SK-N-SH (cell line): Measurements from ENCODE around the gene ANKRD12. TPM values are rescaled to one million over a fixed set of nuclear protein-coding genes. Genes with fewer than 3 reads are reported as not detected.

Experiments
- CTCF ChIA-PET: fragments of 300-600, 350-600 bp; formaldehyde crosslinking; extraction: SDS; loops from one replicate; lab custom pipeline; 2021; lab: Yijun Ruan, JAX
- POLR2A ChIA-PET: fragments of 350-600 bp; sonication (Branson Sonifier 250); formaldehyde crosslinking; extraction: SDS; loops from one replicate; lab custom pipeline; 2020; ENCODE audit warnings: antibody characterized with exemption, inconsistent platforms; lab: Yijun Ruan, JAX
- DNase-seq: peaks from one replicate; pipeline ENCODE4 v3.0.0; 2012
- H2AFZ ChIP-seq: fragments of 200-600 bp; sonication (generic); 2 replicates; pipeline ENCODE4 v1.8.1; 2016; ENCODE audit warnings: antibody characterized with exemption, mild to moderate bottlenecking, low read depth
- H3F3A ChIP-seq: fragments of 200-600 bp; sonication (generic); replicated peaks from 2 replicates; pipeline ENCODE3; 2016; ENCODE audit warnings: antibody characterized with exemption, mild to moderate bottlenecking; ENCODE audit not compliant: insufficient read depth
- H3K27ac ChIP-seq, 2 experiments: fragments of 200-500 bp in 1 of 2; fragments of 200-600 bp in 1 of 2; sonication (Bioruptor generic) in 1 of 2; sonication (generic), shearing (Covaris generic) in 1 of 2; 2 replicates each; pipeline versions ENCODE4 v1.5.1 to v1.6.1; 2014 to 2016; ENCODE audit warnings: low read depth in 2 of 2, inconsistent platforms in 1 of 2, low read length in 1 of 2, mild to moderate bottlenecking in 1 of 2, mixed read lengths in 1 of 2
- H3K27me3 ChIP-seq: fragments of 200-600 bp; sonication (generic), shearing (Covaris generic); 2 replicates; pipeline ENCODE4 v1.6.1; 2016; ENCODE audit warnings: mixed run types; ENCODE audit not compliant: insufficient read depth
- H3K36me3 ChIP-seq, 2 experiments: fragments of 200-500 bp in 1 of 2; fragments of 200-600 bp in 1 of 2; sonication (Bioruptor generic) in 1 of 2; sonication (generic) in 1 of 2; replicated peaks in 1 of 2; 2 replicates each; pipeline versions ENCODE3 to v1.5.1; 2014 to 2016; ENCODE audit warnings: low read length in 1 of 2, mild to moderate bottlenecking in 1 of 2; ENCODE audit not compliant: insufficient read depth in 2 of 2, control insufficient read depth in 1 of 2
- H3K4me1 ChIP-seq, 2 experiments: fragments of 200-500 bp in 1 of 2; fragments of 200-600 bp in 1 of 2; sonication (Bioruptor generic) in 1 of 2; sonication (generic), shearing (Covaris generic) in 1 of 2; 2 replicates each; pipeline versions ENCODE4 v1.5.1 to v1.6.1; 2014 to 2016; ENCODE audit warnings: low read depth in 1 of 2, low read length in 1 of 2, mixed run types in 1 of 2; ENCODE audit not compliant: insufficient read depth in 2 of 2, control insufficient read depth in 1 of 2
- H3K4me2 ChIP-seq: fragments of 200-600 bp; sonication (generic), shearing (Covaris generic); 2 replicates; pipeline ENCODE4 v1.6.1; 2017; ENCODE audit warnings: mixed run types
- H3K4me3 ChIP-seq, 2 experiments: fragments of 200-500 bp in 1 of 2; fragments of 200-600 bp in 1 of 2; sonication (Bioruptor generic) in 1 of 2; sonication (generic), shearing (Covaris generic) in 1 of 2; 2 replicates each; pipeline versions ENCODE4 v1.5.1 to v1.8.1; 2014 to 2016; ENCODE audit warnings: low read depth in 2 of 2, inconsistent platforms in 1 of 2, low read length in 1 of 2, mild to moderate bottlenecking in 1 of 2, mixed read lengths in 1 of 2, moderate library complexity in 1 of 2
- H3K79me2 ChIP-seq: fragments of 200-600 bp; sonication (generic); 2 replicates; pipeline ENCODE4 v1.8.1; 2017; ENCODE audit warnings: mild to moderate bottlenecking; ENCODE audit not compliant: insufficient read depth
- H3K9ac ChIP-seq: fragments of 200-600 bp; sonication (generic); 2 replicates; pipeline ENCODE4 v1.6.1; 2017; ENCODE audit warnings: mixed run types
- H3K9me2 ChIP-seq: fragments of 200-600 bp; sonication (generic); 2 replicates; pipeline ENCODE4 v1.6.1; 2017; ENCODE audit warnings: mixed run types
- H3K9me3 ChIP-seq: fragments of 200-600 bp; sonication (generic); 2 replicates; pipeline ENCODE4 v1.6.1; 2017; ENCODE audit warnings: mixed run types, mild to moderate bottlenecking, moderate library complexity
- H4K20me1 ChIP-seq: fragments of 200-600 bp; sonication (generic); 2 replicates; pipeline ENCODE4 v1.6.1; 2017; ENCODE audit warnings: mild to moderate bottlenecking, mixed run types; ENCODE audit not compliant: insufficient read depth
- CHD2 ChIP-seq: fragments of 150-350 bp; IDR thresholded peaks from 2 replicates; pipeline ENCODE4 v1.6.1; 2018; ENCODE audit warnings: low read length; ENCODE audit not compliant: partially characterized antibody
- ELF1 ChIP-seq: IDR thresholded peaks from 2 replicates; pipeline ENCODE4 v1.4.0; 2012
- EP300 ChIP-seq, 2 experiments: IDR thresholded peaks; 2 replicates each; pipeline versions ENCODE4 v1.4.0 to v1.6.1; 2012; ENCODE audit warnings: borderline replicate concordance in 1 of 2, low read depth in 1 of 2, low read length in 1 of 2
- EZH2phosphoT487 ChIP-seq: fragments of 200-600 bp; sonication (generic); IDR thresholded peaks from 2 replicates; pipeline ENCODE4 v1.6.1; 2017; ENCODE audit warnings: low read depth, mixed run types, mild to moderate bottlenecking, antibody characterized with exemption, moderate library complexity, borderline replicate concordance
- FOXJ3 ChIP-seq: sonication (generic); formaldehyde crosslinking; IDR thresholded peaks from 2 replicates; pipeline ENCODE4 v1.5.1; 2020; ENCODE audit warnings: mild to moderate bottlenecking, missing genetic modification reagents
- GATA2 ChIP-seq: sonication (generic); formaldehyde crosslinking; IDR thresholded peaks from 2 replicates; pipeline ENCODE4 v1.5.0; 2020; ENCODE audit warnings: mild to moderate bottlenecking, missing genetic modification reagents
- IRF3 ChIP-seq: fragments of 150-350 bp; IDR thresholded peaks from 2 replicates; pipeline ENCODE4 v1.6.1; 2016; ENCODE audit warnings: mild to moderate bottlenecking, low read depth, low read length
- JUND ChIP-seq: IDR thresholded peaks from 2 replicates; pipeline ENCODE4 v1.4.0; 2012
- MAX ChIP-seq: IDR thresholded peaks from 2 replicates; pipeline ENCODE4 v1.4.0; 2012; ENCODE audit warnings: low read depth
- MXI1 ChIP-seq: IDR thresholded peaks from 2 replicates; pipeline ENCODE4 v1.6.1; 2012; ENCODE audit warnings: mild to moderate bottlenecking, low read depth, low read length, improper control_type of control experiment
- NFIC ChIP-seq: IDR thresholded peaks from 2 replicates; pipeline ENCODE4 v1.4.0; 2012; ENCODE audit warnings: borderline replicate concordance
- RCOR1 ChIP-seq: fragments of 150-350 bp; IDR thresholded peaks from 2 replicates; pipeline ENCODE4 v1.6.1; 2017; ENCODE audit warnings: antibody characterized with exemption, low read length
- SIN3A ChIP-seq: IDR thresholded peaks from 2 replicates; pipeline ENCODE4 v1.6.1; 2012; ENCODE audit warnings: low read depth, mild to moderate bottlenecking, low read length, moderate library complexity, borderline replicate concordance
- TEAD4 ChIP-seq: IDR thresholded peaks from 2 replicates; pipeline ENCODE4 v1.4.0; 2012; ENCODE audit warnings: mild to moderate bottlenecking, borderline replicate concordance; ENCODE audit not compliant: insufficient read depth
- USF1 ChIP-seq: IDR thresholded peaks from 2 replicates; pipeline ENCODE4 v1.4.0; 2012; ENCODE audit warnings: low read depth, borderline replicate concordance
- WGBS: methylation state at CpG from one replicate; pipeline ENCODE4 v1.1.6; 2017; ENCODE audit warnings: low lambda C conversion rate; 5-methylcytosine and 5-hydroxymethylcytosine counted together
- polyA plus RNA-seq, 3 experiments: library from polyadenylated mRNA; depleted of rRNA; stranded (reverse); fragments of >200 nt; gene quantifications; 2 replicates each; pipeline ENCODE4 v1.2.3, GENCODE V29; 2012

ANKRD12 gene
- polyA plus RNA-seq, 1 of the 3 experiments (the other 2 are of a cell fraction) = 1.3 TPM

DNA sequence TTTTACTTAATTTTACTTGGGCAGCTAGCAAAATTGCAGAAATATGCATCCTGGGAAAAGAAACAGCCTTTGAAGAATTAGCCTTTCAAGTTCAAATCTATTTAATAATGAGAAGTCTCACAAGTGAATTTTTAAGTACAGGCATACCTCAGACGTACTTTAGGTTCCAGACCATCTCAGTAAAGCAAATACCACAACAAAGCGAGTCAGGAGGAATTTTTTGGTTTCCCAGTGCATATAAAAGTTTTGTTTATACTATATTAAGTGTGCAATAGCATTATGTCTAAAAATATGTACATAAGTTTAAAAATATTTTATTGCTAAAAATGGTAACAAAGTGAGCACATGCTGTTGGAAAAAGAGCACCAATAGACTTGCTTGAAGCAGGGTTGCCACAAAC, 147.2 kb downstream of the ANKRD12 start:
- no peak for DNase-seq
- peaks cover 3% of the 10 kb centered on the region for H3F3A ChIP-seq
- no peaks in the 10 kb centered on the region for H3K27me3 ChIP-seq
- no peak overlapping the region for H2AFZ ChIP-seq
- no peaks in the 10 kb centered on the region for H3K79me2 ChIP-seq
- no peaks in the 10 kb centered on the region for H4K20me1 ChIP-seq
- no peak for TF ChIP-seq CHD2
- no peak for TF ChIP-seq EP300 (IDR thresholded peaks at IDR 0.05; ENCODE audit: borderline replicate concordance in 1 of 2, low read depth in 1 of 2, low read length in 1 of 2)
- no peak for TF ChIP-seq MXI1
- TF ChIP-seq RCOR1 = no peak
- no peak for TF ChIP-seq GATA2 (CRISPR knock-in tag)
- no peak for TF ChIP-seq TEAD4
- no peak for TF ChIP-seq ELF1
- no peak for TF ChIP-seq EZH2phosphoT487
- TF ChIP-seq IRF3 = no peak
- H3K27ac ChIP-seq = no peak overlapping the region
- H3K9me2 ChIP-seq = no peaks in the 10 kb centered on the region
- CTCF ChIA-PET = interaction anchor here (1.2 kb wide), 1 partner anchor 43 kb away, joined by 3 read pairs; no protein-coding TSS in a partner anchor
- no peaks in the 10 kb centered on the region for H3K4me1 ChIP-seq
- H3K4me3 ChIP-seq = no peak overlapping the region
- H3K36me3 ChIP-seq = peaks cover 12 to 33% of the 10 kb centered on the region in 2 experiments
- no peak overlapping the region for H3K9ac ChIP-seq
- H3K4me2 ChIP-seq = no peak overlapping the region
- 95% methylated on average over 2 of the region's 2 CpGs for WGBS
- POLR2A ChIA-PET = no interaction called here
- no peaks in the 10 kb centered on the region for H3K9me3 ChIP-seq

- H3K36me3 ChIP-seq = peaks cover 5 to 18% of the 10 kb centered on the region in 2 experiments
- TF ChIP-seq FOXJ3 = no peak
- TF ChIP-seq USF1 = no peak
- TF ChIP-seq JUND = no peak
- no peak for TF ChIP-seq SIN3A
- TF ChIP-seq NFIC = no peak
- TF ChIP-seq MAX = no peak
- TF ChIP-seq, all 33 proteins: peak for 0
- ChIA-PET CTCF (no interaction called here), POLR2A (no interaction called here)
- no peaks in the 10 kb centered on the region for H3K79me2 ChIP-seq
- H3K4me3 ChIP-seq = no peak overlapping the region
- H3F3A ChIP-seq = peaks cover 3% of the 10 kb centered on the region
- no peaks in the 10 kb centered on the region for H3K4me1 ChIP-seq
- no peaks in the 10 kb centered on the region for H4K20me1 ChIP-seq
- H3K4me2 ChIP-seq = no peak overlapping the region
- DNase-seq = no peak
- no peaks in the 10 kb centered on the region for H3K9me3 ChIP-seq
- no peak overlapping the region for H3K27ac ChIP-seq
- no peak overlapping the region for H2AFZ ChIP-seq
- no peaks in the 10 kb centered on the region for H3K9me2 ChIP-seq
- no peak overlapping the region for H3K9ac ChIP-seq
- no peaks in the 10 kb centered on the region for H3K27me3 ChIP-seq
- 98% methylated on average over 2 of the region's 2 CpGs for WGBS
Observed at GRCh38 chr18:9285604-9286003, 149.0 kb downstream of the ANKRD12 start.
